Esophagus squamous epithelium (tissue), 4 donors: Measurements from ENCODE around the gene CENPS.

Source experiments
- CTCF ChIP-seq, 6 experiments: fragments of 450-650 bp in 4 of 6; fragments of 200-600 bp in 2 of 6; sonication (generic) in 2 of 6; IDR thresholded peaks; one replicate each; pipeline ENCODE4 v1.5.1; 2016 to 2019; ENCODE audit warnings: antibody characterized with exemption in 6 of 6, mild to moderate bottlenecking in 4 of 6, moderate library complexity in 4 of 6
- POLR2A ChIP-seq, 4 donors: fragments of 450-650 bp; IDR thresholded peaks; one replicate each; pipeline ENCODE4 v1.6.1; 2017; ENCODE audit warnings: antibody characterized with exemption in 4 of 4, mild to moderate bottlenecking in 4 of 4, moderate library complexity in 3 of 4

DNA sequence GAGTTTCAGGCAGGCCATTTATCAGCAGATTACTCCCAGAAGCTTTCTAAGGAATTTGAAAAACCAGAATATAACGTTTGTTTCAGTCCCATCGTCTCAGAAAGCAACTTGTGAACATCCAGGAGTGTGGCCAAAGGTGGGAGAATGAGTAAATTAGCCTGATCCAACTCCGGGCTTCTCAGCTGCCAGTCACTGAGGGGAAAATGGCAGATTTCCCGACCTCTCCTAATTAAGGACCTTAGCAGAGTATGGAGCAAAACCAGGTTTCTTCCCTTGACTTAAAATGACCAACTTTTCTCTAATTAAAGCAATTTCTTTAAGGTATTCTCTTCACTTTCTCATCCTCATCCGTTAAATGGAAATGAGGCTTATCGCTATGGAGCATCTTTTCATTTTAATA, 20.6 kb downstream of the CENPS start:
- TF ChIP-seq CTCF (IDR thresholded peaks at IDR 0.05) (no peak), POLR2A (IDR thresholded peaks at IDR 0.05) (no peak)
